ENCODE data around the gene HLA-DRB1. TPM values are rescaled to one million over a fixed set of nuclear protein-coding genes. Genes with fewer than 3 reads are reported as not detected.

HLA-DRB1 gene
- total and polyA plus RNA-seq, 2 experiments from 2014 or later: 0.38 to 1.5 TPM

DNA sequence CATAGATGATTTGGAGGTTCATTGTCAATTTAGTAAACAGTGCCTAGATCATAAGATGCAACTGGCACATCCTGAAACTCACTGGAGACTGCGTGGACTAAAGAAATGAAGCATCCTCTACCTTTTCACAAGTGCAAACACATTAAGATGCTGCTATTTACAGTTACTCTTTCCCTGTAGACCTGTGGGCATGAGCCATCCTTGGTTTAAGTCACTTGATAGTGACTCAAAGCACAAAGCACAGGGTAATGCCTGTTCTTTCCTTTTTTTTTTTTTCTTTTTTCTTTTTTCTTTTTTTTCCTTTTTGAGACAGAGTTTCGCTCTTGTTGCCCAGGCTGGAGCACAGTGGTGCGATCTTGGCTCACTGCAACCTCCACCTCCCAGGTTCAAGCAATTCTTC, 37.6 kb upstream of the HLA-DRB1 start:
- H3K4me2 ChIP-seq: no peak overlapping the region
- DNase-seq (ENCODE audit: low spot score) (no peak), ATAC-seq (no peak)
- H3K4me1 Mint-ChIP-seq: peaks cover 9% of the 10 kb centered on the region
- H3K27me3 Mint-ChIP-seq (ENCODE audit: insufficient read depth, low read depth, poor library complexity): no peaks in the 10 kb centered on the region
- H3K9me2 ChIP-seq (ENCODE audit: insufficient read depth): no peaks in the 10 kb centered on the region
- no peaks in the 10 kb centered on the region for H3K9me3 Mint-ChIP-seq
- H3K79me2 ChIP-seq (replicated peaks; ENCODE audit: insufficient read depth): no peaks in the 10 kb centered on the region
- no peaks in the 10 kb centered on the region for H3K36me3 ChIP-seq (ENCODE audit: insufficient read depth)
- H3K27me3 ChIP-seq (ENCODE audit: insufficient read depth): no peaks in the 10 kb centered on the region
- TF ChIP-seq POLR2AphosphoS5 (IDR thresholded peaks at IDR 0.05; ENCODE audit: low read depth): no peak
- no peak for TF ChIP-seq ZNF114 (CRISPR knock-in tag; IDR thresholded peaks at IDR 0.05)
- TF ChIP-seq CREB1 (CRISPR knock-in tag; IDR thresholded peaks at IDR 0.05; ENCODE audit: low read depth): no peak
- no peak for TF ChIP-seq NANOG (IDR thresholded peaks at IDR 0.05; ENCODE audit: borderline replicate concordance)
- TF ChIP-seq EZH2phosphoT487 (IDR thresholded peaks at IDR 0.05; ENCODE audit: unreplicated experiment): no peak
- TF ChIP-seq, protein P1, sequence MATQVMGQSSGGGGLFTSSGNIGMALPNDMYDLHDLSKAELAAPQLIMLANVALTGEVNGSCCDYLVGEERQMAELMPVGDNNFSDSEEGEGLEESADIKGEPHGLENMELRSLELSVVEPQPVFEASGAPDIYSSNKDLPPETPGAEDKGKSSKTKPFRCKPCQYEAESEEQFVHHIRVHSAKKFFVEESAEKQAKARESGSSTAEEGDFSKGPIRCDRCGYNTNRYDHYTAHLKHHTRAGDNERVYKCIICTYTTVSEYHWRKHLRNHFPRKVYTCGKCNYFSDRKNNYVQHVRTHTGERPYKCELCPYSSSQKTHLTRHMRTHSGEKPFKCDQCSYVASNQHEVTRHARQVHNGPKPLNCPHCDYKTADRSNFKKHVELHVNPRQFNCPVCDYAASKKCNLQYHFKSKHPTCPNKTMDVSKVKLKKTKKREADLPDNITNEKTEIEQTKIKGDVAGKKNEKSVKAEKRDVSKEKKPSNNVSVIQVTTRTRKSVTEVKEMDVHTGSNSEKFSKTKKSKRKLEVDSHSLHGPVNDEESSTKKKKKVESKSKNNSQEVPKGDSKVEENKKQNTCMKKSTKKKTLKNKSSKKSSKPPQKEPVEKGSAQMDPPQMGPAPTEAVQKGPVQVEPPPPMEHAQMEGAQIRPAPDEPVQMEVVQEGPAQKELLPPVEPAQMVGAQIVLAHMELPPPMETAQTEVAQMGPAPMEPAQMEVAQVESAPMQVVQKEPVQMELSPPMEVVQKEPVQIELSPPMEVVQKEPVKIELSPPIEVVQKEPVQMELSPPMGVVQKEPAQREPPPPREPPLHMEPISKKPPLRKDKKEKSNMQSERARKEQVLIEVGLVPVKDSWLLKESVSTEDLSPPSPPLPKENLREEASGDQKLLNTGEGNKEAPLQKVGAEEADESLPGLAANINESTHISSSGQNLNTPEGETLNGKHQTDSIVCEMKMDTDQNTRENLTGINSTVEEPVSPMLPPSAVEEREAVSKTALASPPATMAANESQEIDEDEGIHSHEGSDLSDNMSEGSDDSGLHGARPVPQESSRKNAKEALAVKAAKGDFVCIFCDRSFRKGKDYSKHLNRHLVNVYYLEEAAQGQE (IDR thresholded peaks at IDR 0.05; ENCODE audit: unreplicated experiment): no peak
- no peak for TF ChIP-seq ZNF331 (CRISPR knock-in tag; IDR thresholded peaks at IDR 0.05; ENCODE audit: low read depth)
- no peak for TF ChIP-seq JUNB (IDR thresholded peaks at IDR 0.05; ENCODE audit: unreplicated experiment)
- TF ChIP-seq STAT1 (IDR thresholded peaks at IDR 0.05; ENCODE audit: unreplicated experiment): no peak
- TF ChIP-seq, protein P2, sequence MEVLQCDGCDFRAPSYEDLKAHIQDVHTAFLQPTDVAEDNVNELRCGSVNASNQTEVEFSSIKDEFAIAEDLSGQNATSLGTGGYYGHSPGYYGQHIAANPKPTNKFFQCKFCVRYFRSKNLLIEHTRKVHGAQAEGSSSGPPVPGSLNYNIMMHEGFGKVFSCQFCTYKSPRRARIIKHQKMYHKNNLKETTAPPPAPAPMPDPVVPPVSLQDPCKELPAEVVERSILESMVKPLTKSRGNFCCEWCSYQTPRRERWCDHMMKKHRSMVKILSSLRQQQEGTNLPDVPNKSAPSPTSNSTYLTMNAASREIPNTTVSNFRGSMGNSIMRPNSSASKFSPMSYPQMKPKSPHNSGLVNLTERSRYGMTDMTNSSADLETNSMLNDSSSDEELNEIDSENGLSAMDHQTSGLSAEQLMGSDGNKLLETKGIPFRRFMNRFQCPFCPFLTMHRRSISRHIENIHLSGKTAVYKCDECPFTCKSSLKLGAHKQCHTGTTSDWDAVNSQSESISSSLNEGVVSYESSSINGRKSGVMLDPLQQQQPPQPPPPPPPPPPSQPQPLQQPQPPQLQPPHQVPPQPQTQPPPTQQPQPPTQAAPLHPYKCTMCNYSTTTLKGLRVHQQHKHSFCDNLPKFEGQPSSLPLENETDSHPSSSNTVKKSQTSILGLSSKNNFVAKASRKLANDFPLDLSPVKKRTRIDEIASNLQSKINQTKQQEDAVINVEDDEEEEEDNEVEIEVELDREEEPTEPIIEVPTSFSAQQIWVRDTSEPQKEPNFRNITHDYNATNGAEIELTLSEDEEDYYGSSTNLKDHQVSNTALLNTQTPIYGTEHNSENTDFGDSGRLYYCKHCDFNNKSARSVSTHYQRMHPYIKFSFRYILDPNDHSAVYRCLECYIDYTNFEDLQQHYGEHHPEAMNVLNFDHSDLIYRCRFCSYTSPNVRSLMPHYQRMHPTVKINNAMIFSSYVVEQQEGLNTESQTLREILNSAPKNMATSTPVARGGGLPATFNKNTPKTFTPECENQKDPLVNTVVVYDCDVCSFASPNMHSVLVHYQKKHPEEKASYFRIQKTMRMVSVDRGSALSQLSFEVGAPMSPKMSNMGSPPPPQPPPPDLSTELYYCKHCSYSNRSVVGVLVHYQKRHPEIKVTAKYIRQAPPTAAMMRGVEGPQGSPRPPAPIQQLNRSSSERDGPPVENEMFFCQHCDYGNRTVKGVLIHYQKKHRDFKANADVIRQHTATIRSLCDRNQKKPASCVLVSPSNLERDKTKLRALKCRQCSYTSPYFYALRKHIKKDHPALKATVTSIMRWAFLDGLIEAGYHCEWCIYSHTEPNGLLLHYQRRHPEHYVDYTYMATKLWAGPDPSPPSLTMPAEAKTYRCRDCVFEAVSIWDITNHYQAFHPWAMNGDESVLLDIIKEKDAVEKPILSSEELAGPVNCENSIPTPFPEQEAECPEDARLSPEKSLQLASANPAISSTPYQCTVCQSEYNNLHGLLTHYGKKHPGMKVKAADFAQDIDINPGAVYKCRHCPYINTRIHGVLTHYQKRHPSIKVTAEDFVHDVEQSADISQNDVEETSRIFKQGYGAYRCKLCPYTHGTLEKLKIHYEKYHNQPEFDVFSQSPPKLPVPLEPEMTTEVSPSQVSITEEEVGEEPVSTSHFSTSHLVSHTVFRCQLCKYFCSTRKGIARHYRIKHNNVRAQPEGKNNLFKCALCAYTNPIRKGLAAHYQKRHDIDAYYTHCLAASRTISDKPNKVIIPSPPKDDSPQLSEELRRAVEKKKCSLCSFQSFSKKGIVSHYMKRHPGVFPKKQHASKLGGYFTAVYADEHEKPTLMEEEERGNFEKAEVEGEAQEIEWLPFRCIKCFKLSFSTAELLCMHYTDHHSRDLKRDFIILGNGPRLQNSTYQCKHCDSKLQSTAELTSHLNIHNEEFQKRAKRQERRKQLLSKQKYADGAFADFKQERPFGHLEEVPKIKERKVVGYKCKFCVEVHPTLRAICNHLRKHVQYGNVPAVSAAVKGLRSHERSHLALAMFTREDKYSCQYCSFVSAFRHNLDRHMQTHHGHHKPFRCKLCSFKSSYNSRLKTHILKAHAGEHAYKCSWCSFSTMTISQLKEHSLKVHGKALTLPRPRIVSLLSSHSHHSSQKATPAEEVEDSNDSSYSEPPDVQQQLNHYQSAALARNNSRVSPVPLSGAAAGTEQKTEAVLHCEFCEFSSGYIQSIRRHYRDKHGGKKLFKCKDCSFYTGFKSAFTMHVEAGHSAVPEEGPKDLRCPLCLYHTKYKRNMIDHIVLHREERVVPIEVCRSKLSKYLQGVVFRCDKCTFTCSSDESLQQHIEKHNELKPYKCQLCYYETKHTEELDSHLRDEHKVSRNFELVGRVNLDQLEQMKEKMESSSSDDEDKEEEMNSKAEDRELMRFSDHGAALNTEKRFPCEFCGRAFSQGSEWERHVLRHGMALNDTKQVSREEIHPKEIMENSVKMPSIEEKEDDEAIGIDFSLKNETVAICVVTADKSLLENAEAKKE (CRISPR knock-in tag; IDR thresholded peaks at IDR 0.05): no peak
- no peak overlapping the region for H2AFZ ChIP-seq
- H3K4me3 ChIP-seq: no peak overlapping the region
- H3F3A ChIP-seq (replicated peaks; ENCODE audit: low read depth): no peaks in the 10 kb centered on the region
- H3K4me3 Mint-ChIP-seq: no peak overlapping the region
- no peak overlapping the region for H3K27ac Mint-ChIP-seq
- H3K27ac ChIP-seq (ENCODE audit: low read depth): no peak overlapping the region
- H3K4me1 ChIP-seq (ENCODE audit: insufficient read depth): no peaks in the 10 kb centered on the region
- no peaks in the 10 kb centered on the region for H3K36me3 Mint-ChIP-seq (ENCODE audit: low read depth)
- H4K20me1 ChIP-seq (replicated peaks; ENCODE audit: insufficient read depth): no peaks in the 10 kb centered on the region

Data from GM23338 (cell line).